Bone marrow (tissue), 2 donors: ENCODE results near the gene KRT3.
"Not testable (repeated sequence)": the region's sequence is repeated elsewhere in the genome, so short reads cannot be mapped to it uniquely, and the experiment has no call there.

Experiments
- DNase-seq, 2 donors: peaks; one replicate each; lab custom pipeline; 2025; lab: John Stamatoyannopoulos, UW

The KRT3 gene

DNA sequence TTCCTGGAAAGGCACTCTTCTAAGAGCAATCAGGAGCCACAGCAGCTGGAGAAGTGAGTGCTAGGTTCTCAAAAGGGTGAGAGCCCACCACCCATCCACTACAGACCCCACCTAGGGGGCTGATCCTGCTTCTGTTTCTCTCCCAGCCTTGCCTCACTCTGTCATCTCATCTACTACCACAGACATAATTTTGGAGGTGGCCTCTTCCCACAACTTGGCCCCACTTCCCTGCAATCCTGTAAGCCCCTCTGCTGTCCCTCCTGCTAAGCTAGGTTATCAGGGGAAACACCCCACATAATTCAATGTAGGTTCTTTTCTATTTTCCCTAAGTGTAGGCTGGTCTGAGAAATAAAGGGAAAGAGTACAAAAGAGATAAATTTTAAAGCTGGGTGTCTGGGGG is 35.3 kb downstream of the KRT3 start:
- DNase-seq: no peak

DNA sequence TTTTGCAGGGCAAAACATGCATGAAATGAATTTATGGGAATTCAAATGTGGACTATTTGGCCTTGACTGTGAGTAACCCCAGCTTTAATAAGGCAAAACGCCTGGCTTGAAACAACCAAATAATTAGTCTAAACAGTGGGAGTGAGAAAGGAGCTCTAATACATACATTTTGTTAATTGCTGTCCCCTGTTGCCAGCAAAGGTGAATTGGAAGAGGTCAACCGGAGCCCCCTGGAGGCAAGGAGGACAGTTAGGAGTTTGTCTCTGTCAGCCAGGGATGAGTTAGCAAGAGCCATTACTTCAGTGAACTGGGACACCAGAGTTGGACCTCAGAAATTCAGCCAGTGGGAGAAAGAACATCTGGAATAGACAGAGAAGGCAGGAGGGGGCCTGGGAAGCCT is 36.2 kb downstream of the KRT3 start:
- no peak for DNase-seq

DNA sequence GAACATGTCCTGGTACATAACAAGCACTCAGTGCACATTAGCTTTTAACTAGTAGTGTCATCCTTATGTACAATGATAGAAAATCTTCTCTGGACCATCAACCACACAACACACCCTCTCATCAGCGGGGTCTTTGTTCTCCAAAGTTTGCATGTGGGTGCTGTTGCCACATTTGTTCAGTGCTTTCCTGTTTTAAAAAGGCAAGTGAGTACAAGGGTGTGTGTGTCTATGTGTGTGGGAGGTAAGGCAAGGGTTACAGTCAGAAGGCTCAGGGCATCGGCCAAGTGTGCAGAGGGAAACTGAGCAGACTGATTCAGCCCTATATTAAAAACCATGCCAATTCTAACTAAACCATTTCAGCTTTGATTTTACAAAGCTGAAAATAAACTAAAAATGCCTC is 36.7 kb downstream of the KRT3 start:
- no peak for DNase-seq

DNA sequence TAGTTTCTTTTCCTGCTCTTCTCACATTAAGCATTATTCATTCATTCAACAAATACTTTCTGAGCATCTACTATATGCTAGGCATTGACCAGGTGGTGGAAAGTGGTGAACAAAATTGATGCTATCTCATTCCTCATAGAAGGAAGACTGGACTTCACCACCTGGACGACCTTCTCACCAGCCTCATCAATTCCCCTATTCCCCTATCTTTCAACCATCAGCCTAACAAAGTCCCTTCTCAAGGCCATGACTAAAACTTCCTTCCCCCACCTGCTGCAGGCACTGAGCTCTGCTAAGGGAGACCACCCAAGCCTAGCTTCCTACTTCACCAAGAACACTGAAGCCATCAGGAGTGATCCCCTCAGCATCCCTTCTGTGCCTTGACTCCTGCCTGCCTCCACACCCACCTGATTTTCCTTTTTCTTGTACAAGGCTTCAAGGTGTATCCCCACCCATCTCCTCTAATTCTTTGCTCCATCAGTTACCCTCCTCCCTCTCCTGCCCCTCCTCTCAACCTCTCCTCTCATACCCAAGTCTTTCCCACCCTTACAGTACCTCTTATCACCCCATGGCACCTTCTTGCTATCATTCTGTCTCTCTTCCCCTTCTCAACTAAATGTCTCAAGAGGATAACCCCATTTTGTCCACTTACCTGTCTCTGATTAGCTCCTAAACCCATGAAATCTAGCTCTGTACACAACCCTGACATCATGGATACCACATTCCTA is 38.3 kb downstream of the KRT3 start:
- no peak for DNase-seq

DNA sequence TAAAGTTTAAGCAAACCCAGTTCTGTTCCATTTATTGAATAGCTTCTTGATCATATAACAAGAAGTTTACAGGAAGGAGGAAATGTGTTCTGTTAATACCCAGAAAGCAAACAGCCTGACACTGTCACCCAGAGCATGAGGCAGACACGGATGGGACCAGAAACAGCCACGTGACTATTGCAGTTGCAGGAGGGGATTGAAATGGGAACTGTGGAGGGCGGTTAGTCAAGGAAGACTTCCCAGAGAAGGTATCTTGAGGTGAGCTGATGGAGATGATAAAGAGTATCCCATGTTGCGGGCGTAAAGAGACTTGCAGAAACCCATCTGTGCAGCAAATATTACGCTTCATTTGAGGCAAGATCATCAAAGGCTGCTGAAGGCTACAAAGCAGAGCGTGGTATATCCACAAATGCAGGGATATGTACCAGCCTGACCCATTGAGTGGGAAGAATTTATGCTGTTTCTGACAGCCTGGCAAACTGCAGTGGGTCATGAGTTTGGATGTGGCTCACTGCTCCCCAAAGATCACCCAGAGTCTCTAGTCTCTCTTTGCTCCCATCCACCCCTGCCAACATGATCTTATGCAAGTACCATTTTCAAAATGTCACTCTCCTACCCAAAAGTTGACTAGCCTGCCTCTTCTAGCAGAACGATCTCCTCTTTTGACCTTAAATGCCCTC is 39.5 kb downstream of the KRT3 start:
- no peak for DNase-seq

DNA sequence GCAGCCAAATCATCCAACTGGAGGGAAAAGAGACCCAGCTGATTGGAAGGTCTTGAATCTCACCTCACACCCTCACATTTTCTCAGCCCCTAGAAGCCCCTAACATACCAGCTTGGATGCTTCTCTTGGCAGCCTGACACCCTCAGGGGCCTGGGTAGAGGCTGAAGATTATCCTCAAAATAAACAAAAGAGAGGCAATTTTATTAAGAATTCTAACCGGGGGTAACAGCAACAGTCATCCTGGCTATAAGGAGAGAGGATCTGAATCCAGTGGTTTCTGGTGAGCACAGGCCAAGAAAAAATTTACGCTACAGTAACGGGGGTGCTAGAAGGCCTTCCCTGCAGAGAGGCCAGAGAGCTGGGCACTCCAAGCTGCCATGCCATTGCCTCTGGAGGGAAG is 40.4 kb downstream of the KRT3 start:
- no peak for DNase-seq

DNA sequence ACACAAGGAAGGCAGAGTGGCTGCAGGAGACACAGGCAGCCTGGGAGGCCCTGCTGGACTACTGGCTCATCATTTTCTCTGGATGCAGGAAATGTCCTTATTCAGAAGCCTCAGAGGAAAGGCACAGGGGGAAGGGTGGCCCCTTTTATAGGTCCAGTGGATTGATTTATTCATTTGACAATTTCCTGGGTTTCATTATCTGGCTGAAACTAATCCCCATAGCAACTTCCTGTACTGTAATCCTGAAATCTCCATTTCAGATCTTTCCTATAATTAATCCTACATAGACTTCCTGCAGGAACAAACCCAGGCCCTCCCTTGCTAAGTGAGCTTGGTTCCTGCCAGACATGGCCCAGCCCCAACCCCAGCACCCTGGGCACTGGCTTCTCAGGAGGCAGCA is 41.8 kb downstream of the KRT3 start:
- no peak for DNase-seq

DNA sequence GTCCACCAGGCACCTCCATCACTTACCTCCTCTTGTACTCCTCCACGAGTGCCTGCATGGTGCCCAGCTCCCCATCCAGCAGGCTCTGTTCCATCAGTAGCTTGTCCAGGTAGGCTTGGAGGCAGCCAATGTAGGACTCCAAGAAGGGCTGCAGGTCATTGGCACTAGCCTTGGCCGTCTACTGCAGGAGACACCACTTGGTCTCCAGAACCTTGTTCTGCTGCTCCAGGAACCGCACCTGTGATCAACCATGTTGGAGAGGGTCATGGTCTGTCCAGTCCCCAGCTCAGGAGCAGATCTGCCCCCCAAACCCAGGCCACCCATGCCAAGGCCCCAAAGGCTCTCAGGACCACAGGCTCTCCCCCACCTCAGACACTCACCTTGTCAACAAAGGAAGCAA is 42.6 kb downstream of the KRT3 start:
- DNase-seq: no peak

DNA sequence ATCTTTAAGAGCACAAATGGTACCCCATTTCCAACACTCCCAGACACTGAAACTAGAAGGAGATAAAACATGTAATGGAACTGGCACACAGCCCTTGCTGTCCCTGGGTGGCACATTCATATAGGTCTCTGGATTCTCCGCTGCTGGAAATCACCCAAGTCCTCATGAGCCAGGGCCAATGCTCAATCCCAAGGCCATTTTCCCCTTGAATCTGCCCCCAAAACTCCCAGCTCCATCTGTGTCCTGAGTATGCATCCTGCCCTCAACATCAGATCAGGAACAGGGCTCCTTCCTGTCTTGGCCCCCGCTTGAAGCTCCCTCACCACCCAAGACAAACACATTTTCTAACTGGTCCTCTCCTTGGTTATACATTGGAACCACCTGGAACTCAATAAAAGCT is 43.4 kb downstream of the KRT3 start:
- DNase-seq: no peak

DNA sequence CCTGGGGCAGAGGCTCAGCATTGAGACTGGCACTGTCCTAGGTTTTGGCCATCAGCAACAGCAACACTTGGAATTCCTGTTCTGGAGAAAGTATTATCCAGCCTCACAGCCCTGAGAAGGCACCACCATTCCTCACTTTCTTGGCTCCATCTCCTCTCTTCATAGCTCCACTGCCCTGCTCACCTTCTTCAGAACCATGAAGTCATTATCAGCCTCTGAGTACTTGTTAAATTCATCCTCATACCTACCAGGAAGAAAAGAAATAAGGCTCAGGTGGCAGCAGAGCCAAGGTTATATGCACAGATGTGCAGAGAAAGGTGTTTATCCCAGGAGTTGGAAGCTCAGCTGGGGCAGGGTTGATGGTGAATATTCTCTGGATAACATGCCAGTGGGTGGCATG is 44.1 kb downstream of the KRT3 start:
- DNase-seq: no peak

DNA sequence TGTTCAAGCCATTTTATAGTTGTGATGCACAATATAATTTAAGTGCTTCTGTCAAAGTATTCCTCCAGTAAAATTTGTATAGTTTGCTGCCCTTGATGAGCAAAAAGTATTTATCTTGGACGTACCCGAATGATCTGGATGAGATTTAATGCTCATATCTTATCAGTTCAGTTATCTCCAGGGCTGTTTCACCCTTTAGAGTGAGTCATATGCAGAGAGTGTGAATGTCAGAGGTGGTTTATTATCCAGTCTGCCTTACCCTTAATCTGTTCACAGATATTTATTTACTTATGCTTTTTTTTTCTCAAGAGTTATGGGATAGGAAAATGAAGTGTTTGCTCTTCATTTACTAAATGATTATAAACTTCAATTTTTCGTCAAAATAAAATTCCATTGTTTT is 45.4 kb downstream of the KRT3 start:
- not testable (repeated sequence) for DNase-seq

DNA sequence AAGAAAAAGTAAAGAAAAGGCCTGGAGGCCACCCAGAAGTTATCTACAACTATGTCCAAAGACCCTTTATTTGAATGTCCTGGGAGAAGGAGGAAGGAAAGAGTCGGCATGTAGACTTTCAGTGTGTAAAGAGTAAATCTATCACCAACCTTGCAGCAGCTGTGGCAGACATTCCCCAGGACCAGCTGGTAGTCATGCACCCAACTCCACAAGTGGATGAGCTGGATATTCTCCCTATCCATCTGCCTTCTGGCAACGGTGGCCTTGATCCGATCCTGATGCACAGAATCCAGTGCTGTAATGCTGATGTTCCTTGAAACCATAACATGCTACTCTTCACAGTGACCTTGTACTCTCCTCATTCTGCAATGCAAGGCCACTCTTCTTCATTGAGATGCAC is 46.1 kb downstream of the KRT3 start:
- DNase-seq: no peak

DNA sequence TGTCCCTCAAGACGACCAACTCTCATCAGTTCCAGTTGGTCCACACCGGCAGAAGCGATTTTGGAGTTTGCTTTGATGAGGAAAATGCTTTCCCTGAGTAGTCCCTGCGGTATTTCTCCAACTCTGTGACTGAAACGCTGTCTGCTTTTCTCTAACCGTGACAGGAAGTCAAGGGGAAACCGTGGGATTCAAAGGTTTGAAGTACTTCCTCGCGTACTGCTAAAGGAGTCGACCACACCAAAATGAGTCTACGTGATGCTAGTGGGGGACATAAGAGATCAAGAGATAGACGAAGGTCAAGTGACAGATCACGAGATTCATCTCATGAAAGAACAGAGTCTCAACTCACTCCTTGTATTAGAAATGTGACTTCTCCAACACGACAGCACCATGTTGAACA is 47.3 kb downstream of the KRT3 start:
- no peak for DNase-seq

DNA sequence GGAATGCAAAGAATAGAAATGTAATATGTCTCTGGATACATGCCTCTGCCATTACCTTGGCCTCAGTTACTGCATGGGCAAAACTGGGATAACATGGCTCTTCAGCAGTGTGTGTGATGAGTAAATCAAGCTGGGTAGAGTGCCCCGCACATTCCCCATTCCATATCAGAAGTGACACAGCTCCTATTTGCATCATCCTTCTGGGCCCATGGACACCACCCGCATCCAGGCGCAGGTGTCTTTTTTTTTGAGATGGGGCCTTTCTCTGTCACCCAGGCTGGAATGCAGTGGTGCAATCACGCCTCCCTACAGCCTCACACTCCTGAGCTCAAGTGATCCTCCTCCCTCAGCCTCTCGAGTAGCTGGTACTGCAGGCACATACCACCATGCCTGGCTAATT is 50.4 kb downstream of the KRT3 start:
- DNase-seq: no peak

DNA sequence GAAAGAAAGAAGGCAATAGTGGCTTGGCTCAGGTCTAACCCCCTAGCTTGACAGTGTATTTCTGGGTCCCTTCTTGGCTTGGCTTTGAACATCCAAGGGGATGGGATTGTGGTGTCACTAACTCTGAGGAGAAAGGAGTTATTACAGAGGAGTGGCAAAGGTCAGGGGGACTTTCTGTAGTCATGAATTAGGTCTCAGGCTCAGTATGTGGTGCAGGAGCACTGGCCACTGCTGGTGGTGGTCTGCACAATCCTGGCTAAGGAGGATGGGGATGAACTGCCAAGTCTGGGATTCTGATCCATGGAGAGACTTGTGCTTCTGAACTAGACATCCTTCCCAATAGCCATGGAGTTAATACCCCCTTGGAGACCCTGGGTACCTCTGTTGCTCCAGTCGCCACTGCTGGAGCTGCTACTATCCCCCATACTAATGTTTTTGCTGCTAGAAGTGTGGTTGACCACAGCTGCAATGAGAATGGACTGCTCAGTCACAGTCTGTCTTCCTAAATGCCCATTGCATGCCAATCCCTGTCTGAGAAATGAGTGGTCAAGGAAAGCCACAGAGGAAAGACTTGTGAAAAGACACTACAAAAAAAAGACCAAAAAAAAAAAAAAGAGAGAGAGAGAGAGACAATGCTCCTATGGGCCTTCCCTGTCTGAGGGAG is 51.3 kb downstream of the KRT3 start:
- no peak for DNase-seq

DNA sequence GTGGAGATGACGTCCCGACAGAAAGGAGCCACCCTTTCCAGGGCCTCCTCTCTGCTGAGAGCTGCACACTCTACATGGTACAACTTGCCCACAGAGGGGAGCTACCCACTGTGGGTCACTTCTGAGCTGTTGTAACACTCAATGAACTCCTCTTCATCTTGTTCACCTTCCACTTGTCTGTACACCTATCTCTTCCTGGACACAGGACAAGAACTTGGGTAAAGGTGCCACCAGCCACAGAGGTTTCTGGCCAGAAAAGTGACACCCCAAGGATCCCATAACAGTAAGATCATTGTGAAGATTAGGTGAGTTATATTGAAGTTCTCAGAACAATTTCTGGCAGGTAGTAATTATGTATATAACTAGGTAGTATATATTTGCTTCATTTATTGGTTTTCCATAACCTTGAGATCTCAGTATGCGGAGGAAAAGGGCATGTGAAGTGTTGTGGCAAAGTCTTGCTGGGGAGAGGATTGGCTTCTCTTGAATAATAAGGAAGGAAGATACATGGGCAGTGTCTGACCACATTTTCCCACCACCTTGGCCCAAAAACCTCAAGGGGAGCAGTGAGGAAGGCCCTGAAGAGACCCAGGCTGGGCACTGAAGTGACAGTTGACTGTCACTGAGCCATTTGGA is 53.0 kb downstream of the KRT3 start:
- no peak for DNase-seq

DNA sequence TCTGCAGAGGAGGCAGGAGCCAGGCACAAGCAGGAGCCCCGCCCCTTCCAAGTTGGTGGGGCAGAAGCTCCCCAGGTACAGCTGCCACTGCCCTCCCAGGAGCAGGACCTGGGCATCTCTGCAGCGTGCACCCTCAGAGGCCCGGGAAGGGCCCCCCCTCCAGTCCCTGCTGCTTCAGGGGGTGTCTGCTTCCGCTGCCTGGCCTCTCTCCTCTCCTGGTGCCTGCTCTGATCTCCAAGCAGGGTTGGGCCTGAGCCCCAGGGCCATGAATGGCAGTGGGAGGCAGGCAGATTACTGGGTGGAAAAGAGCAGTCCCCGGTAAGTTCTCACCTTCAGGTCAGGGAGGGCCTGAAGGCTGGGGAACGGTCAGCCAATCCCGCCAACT is 53.7 kb downstream of the KRT3 start:
- DNase-seq: no peak

DNA sequence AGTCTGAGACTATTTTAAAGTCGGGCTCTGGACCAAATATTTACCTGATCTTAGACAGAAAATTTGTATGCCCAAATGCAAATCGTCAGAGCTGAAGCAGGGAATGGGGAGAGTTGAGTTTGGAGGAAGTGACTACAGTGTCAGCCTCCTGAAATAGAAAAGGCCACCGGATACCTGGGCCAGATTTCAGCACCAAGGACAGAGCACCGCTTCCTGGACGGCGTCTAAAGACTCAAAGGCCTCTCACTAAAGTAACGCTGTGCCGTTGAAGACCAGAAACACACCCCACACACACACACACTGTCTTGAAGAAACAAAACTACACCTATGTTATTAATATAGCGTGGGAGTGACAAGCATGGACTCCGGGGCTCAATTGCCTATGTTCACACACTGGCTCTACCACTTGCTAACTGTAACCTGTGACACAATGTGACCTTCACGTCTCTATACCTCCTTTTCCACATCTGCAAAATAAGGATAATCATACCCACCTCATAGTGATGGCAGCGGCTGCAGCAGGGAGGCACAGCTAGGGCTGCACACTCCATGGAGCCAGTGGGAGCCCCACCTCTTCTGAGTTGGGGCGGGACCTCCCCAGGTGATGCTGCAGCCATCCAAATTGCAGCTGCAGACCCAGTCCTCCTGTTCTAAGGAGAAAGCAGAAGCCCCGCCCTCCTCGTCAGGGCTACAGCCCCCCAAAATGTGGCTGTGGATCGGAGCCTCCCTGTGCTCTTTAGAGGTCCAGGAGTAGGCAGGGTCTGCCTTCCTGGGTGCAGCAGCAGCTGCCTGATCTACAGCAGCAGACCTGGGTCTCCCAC is 54.3 kb downstream of the KRT3 start:
- DNase-seq: peak in 1 of 2 donors; percentile 6

DNA sequence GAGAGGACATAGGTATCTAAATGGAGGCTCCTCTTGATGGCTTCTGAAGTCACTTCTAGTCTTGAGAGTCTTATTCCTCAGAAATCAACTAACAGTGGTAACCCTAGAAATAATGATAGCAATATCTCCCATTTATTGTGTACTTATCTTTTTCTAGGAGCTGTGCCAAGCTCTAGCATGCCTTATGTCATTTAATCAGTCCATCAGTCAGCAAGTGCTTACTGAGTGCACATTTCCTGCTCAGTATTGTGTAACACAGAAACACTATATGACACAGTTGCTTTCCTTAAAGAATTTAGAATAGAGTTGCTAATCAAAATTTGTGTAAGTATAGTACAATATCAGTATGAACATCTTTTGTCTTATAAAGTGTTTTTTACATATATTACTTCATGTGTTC is 55.3 kb downstream of the KRT3 start:
- DNase-seq: no peak

DNA sequence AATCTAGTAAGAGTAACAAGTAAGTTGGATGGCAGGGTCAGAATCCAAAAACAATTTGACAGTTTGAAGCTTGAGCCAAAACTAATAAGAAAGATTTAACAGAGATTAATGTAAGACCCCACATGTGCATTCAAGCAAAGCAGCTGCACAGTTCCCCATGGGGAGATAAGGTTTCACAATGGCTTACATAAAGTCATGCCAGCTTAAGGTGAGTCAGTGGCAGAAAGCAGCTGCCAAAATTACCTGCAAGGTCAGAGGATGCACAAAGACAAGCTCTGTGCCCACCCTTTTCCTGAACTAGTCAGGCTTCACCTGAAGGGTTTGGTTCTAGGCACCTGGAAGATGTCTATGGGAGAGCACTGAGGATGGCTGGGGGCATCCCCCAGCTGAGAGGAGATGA is 56.0 kb downstream of the KRT3 start:
- no peak for DNase-seq
